ENCODE measurements around the gene NEK6. TPM values are rescaled to one million over a fixed set of nuclear protein-coding genes. Genes with fewer than 3 reads are reported as not detected.

Gene NEK6
- 29.4 TPM for total RNA-seq

GRCh38 chr9:124257844-124258606, at the start of gene NEK6:
Gene NEK6, plus strand, starts transcription at chr9:124257949. Its CDS starts 44,016 bp downstream, at chr9:124301965.

Other genes with a start within 250 kb of the NEK6 start
- 182 TPM for gene LHX2, start 246.2 kb upstream of the NEK6 start, total RNA-seq
- gene PSMB7, start 157.5 kb downstream of the NEK6 start, total RNA-seq, result 157 TPM
- gene ADGRD2, start 192.5 kb downstream of the NEK6 start, total RNA-seq, result not detected
- gene NR5A1, start 249.4 kb downstream of the NEK6 start, total RNA-seq, result not detected